Common myeloid progenitor, CD34-positive (primary cell): ENCODE data around the gene CEP128.

ENCODE experiments used
- CTCF ChIA-PET: fragments of 350-600 bp; sonication (Branson Sonifier 250); formaldehyde crosslinking; loops from one replicate; lab custom pipeline; 2021; ENCODE audit warnings: antibody characterized with exemption; lab: Charles Lee
- POLR2A ChIA-PET: fragments of 350-600 bp; sonication (Branson Sonifier 250); formaldehyde crosslinking; loops from one replicate; lab custom pipeline; 2021; ENCODE audit warnings: antibody characterized with exemption; lab: Charles Lee
- DNase-seq, 3 donors: peaks; one replicate each; pipeline versions ENCODE4 v3.0.0 to v3.0.0-alpha.2; 2013
- H3K27ac ChIP-seq, 2 experiments: 1 replicate in 1 of 2; 2 replicates in 1 of 2; pipeline ENCODE4 v1.7.0; 2013; ENCODE audit warnings: inconsistent platforms in 2 of 2, low read length in 2 of 2, mild to moderate bottlenecking in 2 of 2, low read depth in 1 of 2, moderate library complexity in 1 of 2; ENCODE audit not compliant: severe bottlenecking in 2 of 2, insufficient read depth in 1 of 2, poor library complexity in 1 of 2
- H3K27me3 ChIP-seq, 5 experiments: replicated peaks in 2 of 5; 1 replicate in 3 of 5; 2 replicates in 2 of 5; pipeline versions ENCODE4 v1.6.1 to v1.7.0; 2013; ENCODE audit warnings: low read length in 4 of 5, mild to moderate bottlenecking in 2 of 5, moderate library complexity in 2 of 5, inconsistent platforms in 1 of 5; ENCODE audit not compliant: insufficient read depth in 5 of 5, control insufficient read depth in 4 of 5
- H3K36me3 ChIP-seq, 4 experiments: 1 replicate in 2 of 4; 2 replicates in 2 of 4; pipeline versions ENCODE4 v1.6.1 to v1.7.0; 2013; ENCODE audit warnings: low read length in 3 of 4, control low read depth in 1 of 4, mild to moderate bottlenecking in 1 of 4; ENCODE audit not compliant: control insufficient read depth in 4 of 4, insufficient read depth in 4 of 4
- H3K4me1 ChIP-seq, 4 experiments: 1 replicate in 3 of 4; 2 replicates in 1 of 4; pipeline versions ENCODE4 v1.6.1 to v1.7.1; 2013; ENCODE audit warnings: low read length in 3 of 4, mild to moderate bottlenecking in 3 of 4, control low read depth in 1 of 4, inconsistent platforms in 1 of 4, moderate library complexity in 1 of 4; ENCODE audit not compliant: control insufficient read depth in 4 of 4, insufficient read depth in 4 of 4; ENCODE audit errors: control extremely low read depth in 1 of 4
- H3K4me3 ChIP-seq, 7 experiments: 1 replicate in 4 of 7; 2 replicates in 3 of 7; pipeline versions ENCODE4 v1.5.1 to v1.7.0; 2013; ENCODE audit warnings: mild to moderate bottlenecking in 7 of 7, low read length in 6 of 7, moderate library complexity in 6 of 7, inconsistent platforms in 2 of 7, low read depth in 2 of 7, control low read depth in 1 of 7; ENCODE audit not compliant: insufficient read depth in 4 of 7, control insufficient read depth in 1 of 7; ENCODE audit errors: extremely low read depth in 1 of 7
- H3K9me3 ChIP-seq, 5 experiments: 1 replicate in 4 of 5; 2 replicates in 1 of 5; pipeline versions ENCODE4 v1.6.1 to v1.7.1; 2013; ENCODE audit warnings: low read length in 4 of 5, mild to moderate bottlenecking in 2 of 5, inconsistent platforms in 1 of 5, low read depth in 1 of 5, moderate library complexity in 1 of 5; ENCODE audit not compliant: control insufficient read depth in 4 of 5, insufficient read depth in 2 of 5; ENCODE audit errors: control extremely low read depth in 1 of 5
- WGBS: methylation state at CpG from one replicate; pipeline ENCODE4 v1.1.5; 2013; ENCODE audit not compliant: insufficient coverage; 5-methylcytosine and 5-hydroxymethylcytosine counted together

CEP128 gene

DNA sequence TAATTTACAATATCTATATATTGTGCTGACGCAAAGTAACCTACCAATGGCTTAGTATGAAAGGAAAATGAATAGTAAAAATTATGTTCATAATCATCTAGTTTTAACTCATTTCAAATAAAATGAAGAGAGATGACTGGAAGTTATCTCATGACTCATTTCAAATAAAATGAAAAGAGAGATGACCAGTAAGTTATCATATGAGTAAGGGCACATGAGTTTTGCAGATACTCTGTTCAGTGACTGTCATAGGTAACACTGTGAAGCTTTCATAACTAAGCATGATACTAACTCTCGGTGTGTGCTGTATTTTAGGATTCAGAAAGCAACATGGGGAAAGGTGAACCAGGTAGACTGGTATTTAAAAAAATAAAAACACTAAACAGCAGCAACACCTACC, 365.8 kb downstream of the CEP128 start:
- H3K27ac ChIP-seq, result no peak overlapping the region
- no CpG with 5 or more reads among the region's 2 CpGs for WGBS
- no peaks in the 10 kb centered on the region for H3K27me3 ChIP-seq
- H3K4me1 ChIP-seq, result no peaks in the 10 kb centered on the region
- no peaks in the 10 kb centered on the region for H3K36me3 ChIP-seq
- no peak for DNase-seq
- H3K9me3 ChIP-seq, result no peaks in the 10 kb centered on the region
- ChIA-PET CTCF (interaction anchor here (0.7 kb wide), 1 partner anchor 372 kb away, joined by 3 read pairs; no protein-coding TSS in a partner anchor), POLR2A (no interaction called here)
- H3K4me3 ChIP-seq, result no peak overlapping the region

DNA sequence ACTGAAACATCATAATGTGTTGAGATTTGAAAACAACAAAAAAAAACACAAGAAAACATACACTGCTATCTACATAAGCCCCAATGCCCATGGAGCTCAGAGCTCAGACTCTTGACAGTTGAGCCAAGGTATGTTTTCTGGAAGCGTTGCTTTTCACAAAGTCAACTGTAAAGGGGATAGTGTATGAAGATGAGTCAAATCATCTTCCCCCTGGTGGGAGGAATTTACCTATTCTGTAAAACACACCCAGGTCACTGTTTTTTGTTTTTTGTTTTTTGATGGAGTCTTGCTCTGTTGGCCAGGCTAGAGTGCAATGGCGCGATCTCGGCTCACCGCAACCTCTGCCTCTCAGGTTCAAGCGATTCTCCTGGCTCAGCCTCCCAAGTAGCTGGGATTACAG, 368.9 kb downstream of the CEP128 start:
- Histone ChIP-seq H3K36me3 (no peaks in the 10 kb centered on the region), H3K27ac (no peak overlapping the region), H3K4me3 (no peak overlapping the region), H3K27me3 (no peaks in the 10 kb centered on the region), H3K9me3 (no peaks in the 10 kb centered on the region), H3K4me1 (no peaks in the 10 kb centered on the region)
- ChIA-PET POLR2A (no interaction called here), CTCF (no interaction called here)
- no peak for DNase-seq
- WGBS, result no CpG with 5 or more reads among the region's 6 CpGs

DNA sequence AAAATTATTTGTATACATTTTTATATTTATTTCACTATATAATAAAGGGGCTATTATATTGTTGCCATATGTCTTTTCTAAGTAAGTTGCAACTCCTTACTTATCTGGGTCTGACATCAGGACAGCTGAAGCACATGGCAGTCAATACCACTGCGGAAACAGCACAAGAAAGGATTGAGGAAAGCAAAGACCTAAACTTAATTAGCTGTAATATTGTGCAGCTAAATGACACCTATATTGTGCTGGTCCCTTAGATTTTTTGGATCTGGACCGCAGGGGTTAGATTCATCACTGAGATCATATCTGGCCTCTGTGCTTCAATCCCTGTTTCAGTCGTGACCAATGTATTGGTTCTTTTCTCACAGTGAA, 370.6 kb downstream of the CEP128 start:
- H3K36me3 ChIP-seq, result no peaks in the 10 kb centered on the region
- no peak overlapping the region for H3K27ac ChIP-seq
- no CpG with 5 or more reads among the region's 3 CpGs for WGBS
- H3K4me1 ChIP-seq, result no peaks in the 10 kb centered on the region
- H3K9me3 ChIP-seq, result no peaks in the 10 kb centered on the region
- CTCF ChIA-PET, result no interaction called here
- no peaks in the 10 kb centered on the region for H3K27me3 ChIP-seq
- DNase-seq, result no peak
- no peak overlapping the region for H3K4me3 ChIP-seq
- POLR2A ChIA-PET, result no interaction called here

DNA sequence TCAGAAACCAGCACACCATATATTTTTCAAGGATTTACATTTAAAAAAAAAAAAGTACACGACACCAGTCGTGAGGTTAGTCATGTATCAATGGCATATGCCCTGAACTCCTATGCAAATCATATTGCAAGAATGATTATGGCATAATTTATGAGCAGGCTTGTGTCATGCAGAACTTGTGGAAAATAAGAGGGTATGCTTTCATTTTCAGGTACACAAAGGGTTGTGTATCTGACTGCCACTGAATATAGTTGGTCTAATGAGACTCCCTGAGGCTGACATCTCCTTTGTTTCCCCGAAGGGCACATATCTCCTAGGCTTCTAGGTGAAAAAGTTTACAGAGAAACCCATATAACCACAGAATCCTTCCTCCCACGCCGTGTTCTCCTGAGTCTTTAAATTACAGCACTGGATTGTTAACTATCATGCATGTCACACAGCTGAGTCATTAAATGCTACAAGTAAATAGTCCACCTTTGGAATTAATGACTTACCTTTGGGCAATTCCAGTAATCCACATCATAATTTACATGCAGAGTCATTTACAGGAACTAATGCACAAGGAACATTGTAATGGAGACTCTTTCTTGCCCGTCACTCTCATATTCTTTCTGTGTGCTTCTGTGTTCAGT, 373.5 kb downstream of the CEP128 start:
- ChIA-PET CTCF (no interaction called here), POLR2A (no interaction called here)
- H3K27me3 ChIP-seq, result no peaks in the 10 kb centered on the region
- no peak overlapping the region for H3K27ac ChIP-seq
- H3K4me1 ChIP-seq, result no peaks in the 10 kb centered on the region
- no peaks in the 10 kb centered on the region for H3K9me3 ChIP-seq
- H3K36me3 ChIP-seq, result no peaks in the 10 kb centered on the region
- WGBS, result 100% methylated on average over 4 of the region's 6 CpGs
- H3K4me3 ChIP-seq, result no peak overlapping the region
- no peak for DNase-seq

DNA sequence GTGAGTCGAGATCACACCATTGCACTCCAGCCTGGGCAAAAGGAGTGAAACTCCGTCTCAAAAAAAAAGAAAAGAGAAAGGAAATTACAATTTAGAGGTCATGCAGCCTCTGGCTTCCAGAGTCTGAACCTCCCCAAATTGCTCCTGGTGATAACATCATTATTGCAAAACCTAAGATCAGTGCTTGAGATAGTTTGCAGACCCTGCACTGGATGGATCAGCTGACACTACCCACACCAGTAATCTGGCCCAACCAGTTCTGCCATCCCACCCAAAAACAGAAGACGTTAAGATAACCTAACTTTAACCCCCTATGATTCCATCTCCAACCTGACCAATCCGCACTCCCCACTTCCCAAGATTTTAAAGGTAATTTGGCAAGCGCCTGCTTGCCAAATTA, 376.5 kb downstream of the CEP128 start:
- ChIA-PET POLR2A (no interaction called here), CTCF (no interaction called here)
- DNase-seq, result no peak
- H3K9me3 ChIP-seq, result no peaks in the 10 kb centered on the region
- H3K27me3 ChIP-seq, result no peaks in the 10 kb centered on the region
- 100% methylated on average over 5 of the region's 5 CpGs for WGBS
- H3K4me3 ChIP-seq, result no peak overlapping the region
- H3K36me3 ChIP-seq, result no peaks in the 10 kb centered on the region
- no peaks in the 10 kb centered on the region for H3K4me1 ChIP-seq
- no peak overlapping the region for H3K27ac ChIP-seq

DNA sequence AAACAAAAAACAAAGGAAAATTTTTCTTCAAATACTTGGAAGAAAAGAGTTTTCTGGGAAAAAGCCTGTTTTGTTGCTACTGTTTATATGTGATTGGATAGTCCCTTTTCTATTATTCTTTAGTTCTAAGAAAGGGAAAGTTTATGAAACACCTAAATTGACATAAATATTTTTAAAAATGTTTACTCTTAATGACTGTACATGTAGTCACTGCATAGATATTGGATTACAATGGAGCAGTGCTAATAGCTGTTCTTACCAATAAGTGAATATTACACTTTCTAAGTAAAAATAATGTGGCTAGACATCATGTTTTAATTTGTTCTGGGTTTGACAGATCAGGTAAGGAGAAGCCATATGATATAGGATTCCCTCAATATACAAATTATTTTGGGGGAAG, 377.5 kb downstream of the CEP128 start:
- POLR2A ChIA-PET, result no interaction called here
- no peak for DNase-seq
- H3K27ac ChIP-seq, result no peak overlapping the region
- CTCF ChIA-PET, result no interaction called here
- H3K4me1 ChIP-seq, result no peaks in the 10 kb centered on the region
- no peaks in the 10 kb centered on the region for H3K27me3 ChIP-seq
- no peak overlapping the region for H3K4me3 ChIP-seq
- H3K9me3 ChIP-seq, result no peaks in the 10 kb centered on the region
- H3K36me3 ChIP-seq, result no peaks in the 10 kb centered on the region

DNA sequence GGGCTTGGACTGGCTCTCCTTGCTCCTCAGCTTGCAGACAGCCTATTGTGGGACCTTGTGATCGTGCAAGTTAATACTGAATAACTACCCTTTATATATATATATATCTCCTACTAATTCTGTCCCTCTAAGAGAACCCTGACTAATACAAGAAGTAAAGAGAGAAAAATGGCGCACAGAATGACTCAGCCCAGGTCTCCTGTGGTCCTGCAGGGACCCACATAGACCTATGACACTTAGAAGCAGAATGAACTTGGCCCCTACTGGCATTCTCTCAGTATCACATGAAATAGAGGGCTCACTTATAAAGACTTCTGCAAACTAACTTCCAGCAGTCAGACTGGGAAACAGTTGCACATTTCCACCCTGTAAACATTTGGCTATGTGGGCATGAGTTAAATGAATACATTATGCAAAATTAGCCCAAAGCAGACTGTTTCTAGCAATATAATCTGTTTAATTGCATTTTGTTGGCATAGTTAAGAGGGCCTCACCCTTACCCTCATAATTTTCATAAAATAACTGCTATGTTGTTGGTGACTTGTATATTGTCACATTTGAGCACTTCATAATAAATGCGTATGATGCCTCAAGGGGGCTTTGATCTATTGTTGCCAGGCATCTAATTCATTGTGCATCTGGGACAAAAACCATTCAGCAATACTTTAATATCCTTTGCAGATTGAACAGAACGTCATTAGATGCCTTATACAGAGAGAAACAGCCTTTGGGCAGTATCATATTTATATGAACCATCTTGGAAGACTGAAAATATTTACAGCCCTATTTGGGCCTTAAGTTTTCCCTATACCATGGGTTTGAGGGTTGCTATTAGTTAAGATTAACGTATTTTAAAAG, 380.5 kb downstream of the CEP128 start:
- Histone ChIP-seq H3K36me3 (no peaks in the 10 kb centered on the region), H3K9me3 (no peaks in the 10 kb centered on the region), H3K4me1 (no peaks in the 10 kb centered on the region), H3K27ac (no peak overlapping the region), H3K4me3 (no peak overlapping the region), H3K27me3 (no peaks in the 10 kb centered on the region)
- no peak for DNase-seq
- CTCF ChIA-PET, result no interaction called here
- 100% methylated on average over 1 of the region's 5 CpGs for WGBS
- POLR2A ChIA-PET, result no interaction called here
